ENCODE results near the gene WASL. TPM values are rescaled to one million over a fixed set of nuclear protein-coding genes. Genes with fewer than 3 reads are reported as not detected.

Gene WASL
- total and polyA plus RNA-seq, 10 of the 15 experiments (the other 5 are each of a cell fraction or from before 2014, with no cell fraction given) = 2.0 to 6.4 (median 3.5) TPM

DNA sequence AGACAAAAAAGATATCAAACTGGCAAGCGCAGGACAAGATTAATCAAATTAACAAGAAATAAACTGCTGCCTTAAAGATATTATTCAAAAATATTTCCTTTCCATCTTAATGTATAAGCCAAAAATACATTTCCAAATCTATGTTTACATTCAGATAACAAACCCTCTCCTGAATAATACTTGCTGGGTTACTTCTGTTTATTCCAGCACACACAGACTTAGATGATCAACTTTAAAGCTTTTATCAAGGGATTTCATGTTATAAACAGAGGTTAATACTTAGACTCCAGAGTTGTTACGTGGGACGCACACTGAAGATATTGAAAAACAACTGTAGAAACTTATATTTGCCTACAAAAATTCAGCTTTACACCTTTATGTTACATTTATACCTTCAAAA, 59.6 kb downstream of the WASL start:
- ATAC-seq (no peak), FAIRE-seq (no peak)
- CTCF ChIA-PET = interaction anchor here (1.2 to 4.9 kb wide), 5 partner anchors 8 to 183 kb away, joined by 4 to 28 read pairs (median 4); no protein-coding TSS in a partner anchor

More for the DNA sequence above, 59.6 kb downstream of the WASL start:
- no TSS peak for BruUV-seq (replicated peaks)
- RAD21 ChIA-PET (ENCODE audit: unreplicated experiment) = interaction anchor here (0.9 to 1.2 kb wide), 3 partner anchors 10 to 182 kb away, joined by 3 to 4 read pairs (median 3); no protein-coding TSS in a partner anchor
- no peaks in the 10 kb centered on the region for H4K20me1 ChIP-seq (ENCODE audit: control insufficient read depth, insufficient read depth)
- no peak for TF ChIP-seq NR2C1 (IDR thresholded peaks at IDR 0.05)
- no peak for TF ChIP-seq YBX1 (IDR thresholded peaks at IDR 0.05)
- no peak for TF ChIP-seq CREB1 (IDR thresholded peaks at IDR 0.05; ENCODE audit: low read depth)
- no peak for TF ChIP-seq JUNB (IDR thresholded peaks at IDR 0.05)
- TF ChIP-seq, protein P1, sequence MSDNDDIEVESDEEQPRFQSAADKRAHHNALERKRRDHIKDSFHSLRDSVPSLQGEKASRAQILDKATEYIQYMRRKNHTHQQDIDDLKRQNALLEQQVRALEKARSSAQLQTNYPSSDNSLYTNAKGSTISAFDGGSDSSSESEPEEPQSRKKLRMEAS (IDR thresholded peaks at IDR 0.05; ENCODE audit: low read depth, low read length) = no peak
- TF ChIP-seq RBBP5 (conservative IDR thresholded peaks at IDR 0.05) = no peak
- TF ChIP-seq, protein P2, sequence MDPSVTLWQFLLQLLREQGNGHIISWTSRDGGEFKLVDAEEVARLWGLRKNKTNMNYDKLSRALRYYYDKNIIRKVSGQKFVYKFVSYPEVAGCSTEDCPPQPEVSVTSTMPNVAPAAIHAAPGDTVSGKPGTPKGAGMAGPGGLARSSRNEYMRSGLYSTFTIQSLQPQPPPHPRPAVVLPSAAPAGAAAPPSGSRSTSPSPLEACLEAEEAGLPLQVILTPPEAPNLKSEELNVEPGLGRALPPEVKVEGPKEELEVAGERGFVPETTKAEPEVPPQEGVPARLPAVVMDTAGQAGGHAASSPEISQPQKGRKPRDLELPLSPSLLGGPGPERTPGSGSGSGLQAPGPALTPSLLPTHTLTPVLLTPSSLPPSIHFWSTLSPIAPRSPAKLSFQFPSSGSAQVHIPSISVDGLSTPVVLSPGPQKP (IDR thresholded peaks at IDR 0.05; ENCODE audit: low read depth, low read length) = no peak
- TF ChIP-seq MTA2 (IDR thresholded peaks at IDR 0.05; ENCODE audit: low read depth) = no peak
- no peak for TF ChIP-seq RB1 (IDR thresholded peaks at IDR 0.05; ENCODE audit: borderline replicate concordance)
- no peak for TF ChIP-seq TBL1XR1 (IDR thresholded peaks at IDR 0.05; ENCODE audit: low read depth, low read length)
- no peak for TF ChIP-seq NFYB (IDR thresholded peaks at IDR 0.05; ENCODE audit: insufficient read depth, low read depth, low read length)
- TF ChIP-seq, protein P3, sequence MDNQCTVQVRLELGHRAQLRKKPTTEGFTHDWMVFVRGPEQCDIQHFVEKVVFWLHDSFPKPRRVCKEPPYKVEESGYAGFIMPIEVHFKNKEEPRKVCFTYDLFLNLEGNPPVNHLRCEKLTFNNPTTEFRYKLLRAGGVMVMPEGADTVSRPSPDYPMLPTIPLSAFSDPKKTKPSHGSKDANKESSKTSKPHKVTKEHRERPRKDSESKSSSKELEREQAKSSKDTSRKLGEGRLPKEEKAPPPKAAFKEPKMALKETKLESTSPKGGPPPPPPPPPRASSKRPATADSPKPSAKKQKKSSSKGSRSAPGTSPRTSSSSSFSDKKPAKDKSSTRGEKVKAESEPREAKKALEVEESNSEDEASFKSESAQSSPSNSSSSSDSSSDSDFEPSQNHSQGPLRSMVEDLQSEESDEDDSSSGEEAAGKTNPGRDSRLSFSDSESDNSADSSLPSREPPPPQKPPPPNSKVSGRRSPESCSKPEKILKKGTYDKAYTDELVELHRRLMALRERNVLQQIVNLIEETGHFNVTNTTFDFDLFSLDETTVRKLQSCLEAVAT (IDR thresholded peaks at IDR 0.05) = no peak
- no peak for TF ChIP-seq SMAD5 (IDR thresholded peaks at IDR 0.05; ENCODE audit: low read depth)
- no peak for TF ChIP-seq CBX5 (IDR thresholded peaks at IDR 0.05; ENCODE audit: low read depth)
- no peak for TF ChIP-seq EZH2 (IDR thresholded peaks at IDR 0.05; ENCODE audit: borderline replicate concordance, control insufficient read depth, low read depth, low read length)
- TF ChIP-seq SREBF1 (IDR thresholded peaks at IDR 0.05; ENCODE audit: low read length) = no peak
- no peaks in the 10 kb centered on the region for H3K9me3 ChIP-seq (replicated peaks; ENCODE audit: control insufficient read depth, insufficient read depth, low read length)
- no peaks in the 10 kb centered on the region for H3K27me3 ChIP-seq (replicated peaks in 1 of 2; ENCODE audit: control insufficient read depth in 2 of 2, insufficient read depth in 2 of 2, low read length in 1 of 2)
- no peak overlapping the region for H3K4me3 ChIP-seq
- 100% methylated on average over 3 of the region's 3 CpGs for WGBS (ENCODE audit: insufficient coverage, insufficient replicate concordance, low lambda C conversion rate, missing lambda C conversion rate)
- H3K36me3 ChIP-seq (ENCODE audit: control insufficient read depth in 2 of 2, insufficient read depth in 2 of 2, low read length in 1 of 2) = peaks cover 3 to 25% of the 10 kb centered on the region in 2 experiments
- SMC1A ChIA-PET (ENCODE audit: uncharacterized antibody, unreplicated experiment) = interaction anchor here (0.8 to 2.0 kb wide), 4 partner anchors 9 to 183 kb away, joined by 3 to 5 read pairs (median 3); no protein-coding TSS in a partner anchor
- no peak overlapping the region for H2AFZ ChIP-seq (ENCODE audit: control insufficient read depth, low read depth, low read length)
- POLR2A ChIA-PET = no interaction called here
- no peak overlapping the region for H3K9ac ChIP-seq (ENCODE audit: control insufficient read depth, insufficient read depth, low read length)
- H3K4me1 ChIP-seq (ENCODE audit: control insufficient read depth, insufficient read depth, low read length) = no peaks in the 10 kb centered on the region
- H3K4me2 ChIP-seq (ENCODE audit: control insufficient read depth, insufficient read depth) = no peak overlapping the region
- no peaks in the 10 kb centered on the region for H3K79me2 ChIP-seq (ENCODE audit: control insufficient read depth, insufficient read depth, low read length)
- H3K27ac ChIP-seq (ENCODE audit: control insufficient read depth, insufficient read depth) = no peak overlapping the region
- no peak for DNase-seq (ENCODE audit: low read depth, low spot score)
- in situ Hi-C loops (cut with MboI) = loop anchor here (5.0 kb wide), 1 partner anchor 183 kb away; no protein-coding TSS in a partner anchor
- intact Hi-C loops (cut with micrococcal nuclease; ENCODE audit: unreplicated experiment) = no loop called here
